Osteocyte (in vitro differentiated cells): Measurements from ENCODE around the gene OLFM4. TPM values are rescaled to one million over a fixed set of nuclear protein-coding genes. Genes with fewer than 3 reads are reported as not detected.

ENCODE experiments used
- DNase-seq: peaks from one replicate; pipeline ENCODE4 v3.0.0; 2021; ENCODE audit warnings: mixed read lengths; ENCODE audit not compliant: unreplicated experiment; ENCODE audit errors: extremely low spot score
- H3K27ac Mint-ChIP-seq: one replicate; pipeline ENCODE4 v1.8.0; 2021; ENCODE audit warnings: mild to moderate bottlenecking, mixed read lengths; ENCODE audit not compliant: unreplicated experiment
- H3K27me3 Mint-ChIP-seq: one replicate; pipeline ENCODE4 v1.8.0; 2021; ENCODE audit warnings: mixed read lengths; ENCODE audit not compliant: unreplicated experiment
- H3K36me3 Mint-ChIP-seq: one replicate; pipeline ENCODE4 v1.8.0; 2021; ENCODE audit warnings: mixed read lengths; ENCODE audit not compliant: unreplicated experiment
- H3K4me1 Mint-ChIP-seq: one replicate; pipeline ENCODE4 v1.8.0; 2021; ENCODE audit warnings: mixed read lengths; ENCODE audit not compliant: unreplicated experiment
- H3K4me3 Mint-ChIP-seq: one replicate; pipeline ENCODE4 v1.8.0; 2021; ENCODE audit warnings: mild to moderate bottlenecking, moderate library complexity, mixed read lengths; ENCODE audit not compliant: unreplicated experiment
- H3K9me3 Mint-ChIP-seq: one replicate; pipeline ENCODE4 v1.8.0; 2021; ENCODE audit warnings: mixed read lengths; ENCODE audit not compliant: unreplicated experiment
- CTCF ChIP-seq: fragments of 200-600 bp; sonication (generic); IDR thresholded peaks from 2 replicates; pipeline ENCODE4 v1.5.0; 2021; ENCODE audit warnings: antibody characterized with exemption, mild to moderate bottlenecking, moderate library complexity
- total RNA-seq: library from RNA; stranded (reverse); gene quantifications from 2 replicates; pipeline ENCODE4 v1.2.1, GENCODE V29; 2021

The OLFM4 gene
- total RNA-seq, 1 donor from 2014 or later, result not detected

- H3K36me3 Mint-ChIP-seq, result no peaks in the 10 kb centered on the region
- H3K27me3 Mint-ChIP-seq, result no peaks in the 10 kb centered on the region
These were observed 7.8 kb upstream of the OLFM4 start for GRCh38 chr13:53020764-53021335.

GRCh38 chr13:53023246-53023645 lies 5.4 kb upstream of the OLFM4 start:
- Mint-ChIP-seq H3K27ac (no peak overlapping the region), H3K36me3 (no peaks in the 10 kb centered on the region), H3K4me3 (no peak overlapping the region), H3K27me3 (no peaks in the 10 kb centered on the region), H3K4me1 (no peaks in the 10 kb centered on the region), H3K9me3 (peaks cover 11% of the 10 kb centered on the region)
- no peak for TF ChIP-seq CTCF
- DNase-seq, result no peak

More at GRCh38 chr13:53020764-53021335, 7.8 kb upstream of the OLFM4 start:
- no peak overlapping the region for H3K27ac Mint-ChIP-seq
- DNase-seq, result no peak
- H3K4me1 Mint-ChIP-seq, result no peaks in the 10 kb centered on the region
- no peak for TF ChIP-seq CTCF
- H3K9me3 Mint-ChIP-seq, result peaks cover 8% of the 10 kb centered on the region
- H3K4me3 Mint-ChIP-seq, result no peak overlapping the region

- Mint-ChIP-seq H3K36me3 (no peaks in the 10 kb centered on the region), H3K9me3 (peaks cover 10% of the 10 kb centered on the region), H3K27me3 (no peaks in the 10 kb centered on the region), H3K4me1 (no peaks in the 10 kb centered on the region), H3K27ac (no peak overlapping the region), H3K4me3 (no peak overlapping the region)
- no peak for DNase-seq
- TF ChIP-seq CTCF, result no peak
These were observed 550 bp upstream of the OLFM4 start for GRCh38 chr13:53028063-53028462.

GRCh38 chr13:53032849-53033248 lies 4.2 kb downstream of the OLFM4 start:
- DNase-seq, result no peak
- no peak for TF ChIP-seq CTCF
- H3K27ac Mint-ChIP-seq, result no peak overlapping the region
- H3K9me3 Mint-ChIP-seq, result peaks cover 5% of the 10 kb centered on the region
- H3K36me3 Mint-ChIP-seq, result no peaks in the 10 kb centered on the region
- H3K4me3 Mint-ChIP-seq, result no peak overlapping the region
- H3K4me1 Mint-ChIP-seq, result no peaks in the 10 kb centered on the region
- no peaks in the 10 kb centered on the region for H3K27me3 Mint-ChIP-seq

- no peaks in the 10 kb centered on the region for H3K36me3 Mint-ChIP-seq
- H3K27ac Mint-ChIP-seq, result no peak overlapping the region
- H3K27me3 Mint-ChIP-seq, result no peaks in the 10 kb centered on the region
- TF ChIP-seq CTCF, result no peak
- H3K4me3 Mint-ChIP-seq, result no peak overlapping the region
- no peaks in the 10 kb centered on the region for H3K4me1 Mint-ChIP-seq
- DNase-seq, result no peak
- peaks cover 8% of the 10 kb centered on the region for H3K9me3 Mint-ChIP-seq
These were observed 10.4 kb downstream of the OLFM4 start for GRCh38 chr13:53038993-53039392.
